Memory B cell (primary cell): Measurements from ENCODE around the gene ELK1.
A peak's percentile ranks its signal among the peaks of the same experiment; 100 is the strongest.

Experiments used
- ATAC-seq: fragments of 150-1000 bp; cut with Tn5 transposase; 2 replicates; pipeline ENCODE4 v1.10.0; 2021; ENCODE audit warnings: low read depth, mild to moderate bottlenecking, moderate library complexity
- DNase-seq, 2 donors: peaks; one replicate each; pipeline ENCODE4 v3.0.0; 2022; ENCODE audit warnings: low spot score in 2 of 2
- H3K27ac Mint-ChIP-seq: one replicate; pipeline ENCODE4 v1.8.0; 2022; ENCODE audit warnings: mild to moderate bottlenecking, moderate library complexity, mixed read lengths
- H3K27me3 Mint-ChIP-seq: one replicate; pipeline ENCODE4 v1.8.0; 2022; ENCODE audit warnings: mixed read lengths
- H3K36me3 Mint-ChIP-seq: one replicate; pipeline ENCODE4 v1.8.0; 2022; ENCODE audit warnings: mild to moderate bottlenecking, mixed read lengths
- H3K4me1 Mint-ChIP-seq: one replicate; pipeline ENCODE4 v1.8.0; 2022; ENCODE audit warnings: mixed read lengths
- H3K4me3 Mint-ChIP-seq: one replicate; pipeline ENCODE4 v1.8.0; 2022; ENCODE audit warnings: mild to moderate bottlenecking, moderate library complexity, mixed read lengths
- H3K9me3 Mint-ChIP-seq: one replicate; pipeline ENCODE4 v1.8.0; 2022; ENCODE audit warnings: mixed read lengths

Gene ELK1

GRCh38 chrX:47658684-47659420 is 8.5 kb upstream of the ELK1 start, which contains the start of gene UXT:
Gene UXT (minus strand): TSS chrX:47659180. CDS start chrX:47658927, 253 bp downstream.
- Mint-ChIP-seq H3K27me3 (no peaks in the 10 kb centered on the region), H3K36me3 (peaks cover 4% of the 10 kb centered on the region)
- ATAC-seq, result peak; percentile 77

GRCh38 chrX:47658301-47658683 is 7.9 kb upstream of the ELK1 start:
- ATAC-seq (no peak), DNase-seq (no peak)
- Mint-ChIP-seq H3K9me3 (no peaks in the 10 kb centered on the region), H3K4me1 (peaks cover 10% of the 10 kb centered on the region), H3K4me3 (peak overlapping the region; percentile 86), H3K36me3 (peaks cover 9% of the 10 kb centered on the region), H3K27ac (peak overlapping the region; percentile 97), H3K27me3 (no peaks in the 10 kb centered on the region)

More at GRCh38 chrX:47658684-47659420, 8.5 kb upstream of the ELK1 start, which contains the start of gene UXT:
- Mint-ChIP-seq H3K4me1 (peaks cover 7% of the 10 kb centered on the region), H3K9me3 (no peaks in the 10 kb centered on the region), H3K27ac (peak within 1 kb of the TSS; percentile 97), H3K4me3 (peak within 1 kb of the TSS; percentile 86)
- peak; percentile 82 to 87 for DNase-seq

GRCh38 chrX:47651043-47651905 is 911 bp upstream of the ELK1 start:
- peaks cover 12% of the 10 kb centered on the region for H3K36me3 Mint-ChIP-seq
- H3K4me3 Mint-ChIP-seq, result peak overlapping the region; percentile 90
- H3K9me3 Mint-ChIP-seq, result no peaks in the 10 kb centered on the region
- H3K27me3 Mint-ChIP-seq, result no peaks in the 10 kb centered on the region
- no peak for DNase-seq
- ATAC-seq, result no peak
- peaks cover 19% of the 10 kb centered on the region for H3K4me1 Mint-ChIP-seq
- peak overlapping the region; percentile 89 for H3K27ac Mint-ChIP-seq

- H3K4me3 Mint-ChIP-seq, result peak overlapping the region; percentile 90
- no peaks in the 10 kb centered on the region for H3K27me3 Mint-ChIP-seq
- H3K27ac Mint-ChIP-seq, result peak overlapping the region; percentile 89
- H3K9me3 Mint-ChIP-seq, result no peaks in the 10 kb centered on the region
- DNase-seq (no peak), ATAC-seq (no peak)
- peaks cover 20% of the 10 kb centered on the region for H3K4me1 Mint-ChIP-seq
- peaks cover 11% of the 10 kb centered on the region for H3K36me3 Mint-ChIP-seq
These were observed 591 bp downstream of the ELK1 start for GRCh38 chrX:47649781-47650163.

GRCh38 chrX:47649271-47649670 is 1.1 kb downstream of the ELK1 start:
- DNase-seq (no peak), ATAC-seq (no peak)
- H3K27ac Mint-ChIP-seq, result peak overlapping the region; percentile 82
- H3K4me3 Mint-ChIP-seq, result peak overlapping the region; percentile 86
- H3K36me3 Mint-ChIP-seq, result peaks cover 11% of the 10 kb centered on the region
- peaks cover 24% of the 10 kb centered on the region for H3K4me1 Mint-ChIP-seq
- H3K27me3 Mint-ChIP-seq, result no peaks in the 10 kb centered on the region
- no peaks in the 10 kb centered on the region for H3K9me3 Mint-ChIP-seq

GRCh38 chrX:47648376-47648775 is 2.0 kb downstream of the ELK1 start:
- Mint-ChIP-seq H3K27ac (no peak overlapping the region), H3K4me1 (peaks cover 23% of the 10 kb centered on the region), H3K4me3 (peak overlapping the region; percentile 29), H3K9me3 (no peaks in the 10 kb centered on the region), H3K27me3 (no peaks in the 10 kb centered on the region), H3K36me3 (peaks cover 7% of the 10 kb centered on the region)
- DNase-seq (no peak), ATAC-seq (no peak)

GRCh38 chrX:47646636-47647035 is 3.7 kb downstream of the ELK1 start:
- H3K4me1 Mint-ChIP-seq, result peaks cover 22% of the 10 kb centered on the region
- H3K36me3 Mint-ChIP-seq, result peaks cover 4% of the 10 kb centered on the region
- H3K4me3 Mint-ChIP-seq, result no peak overlapping the region
- no peaks in the 10 kb centered on the region for H3K9me3 Mint-ChIP-seq
- DNase-seq (no peak), ATAC-seq (no peak)
- H3K27ac Mint-ChIP-seq, result no peak overlapping the region
- H3K27me3 Mint-ChIP-seq, result no peaks in the 10 kb centered on the region

GRCh38 chrX:47645530-47645929 is 4.8 kb downstream of the ELK1 start:
- ATAC-seq, result no peak
- H3K4me3 Mint-ChIP-seq, result no peak overlapping the region
- H3K36me3 Mint-ChIP-seq, result peaks cover 11% of the 10 kb centered on the region
- no peak overlapping the region for H3K27ac Mint-ChIP-seq
- no peaks in the 10 kb centered on the region for H3K27me3 Mint-ChIP-seq
- H3K9me3 Mint-ChIP-seq, result no peaks in the 10 kb centered on the region
- peaks cover 17% of the 10 kb centered on the region for H3K4me1 Mint-ChIP-seq
- no peak for DNase-seq

GRCh38 chrX:47644557-47645091 is 5.7 kb downstream of the ELK1 start:
- H3K4me3 Mint-ChIP-seq, result no peak overlapping the region
- peak overlapping the region; percentile 85 for H3K27ac Mint-ChIP-seq
- peak; percentile 49 for ATAC-seq

GRCh38 chrX:47643926-47644325 is 6.4 kb downstream of the ELK1 start:
- H3K9me3 Mint-ChIP-seq, result no peaks in the 10 kb centered on the region
- H3K4me3 Mint-ChIP-seq, result no peak overlapping the region
- DNase-seq (no peak), ATAC-seq (no peak)
- peak overlapping the region; percentile 85 for H3K27ac Mint-ChIP-seq
- H3K36me3 Mint-ChIP-seq, result peaks cover 23% of the 10 kb centered on the region
- H3K4me1 Mint-ChIP-seq, result peaks cover 10% of the 10 kb centered on the region
- no peaks in the 10 kb centered on the region for H3K27me3 Mint-ChIP-seq

More at GRCh38 chrX:47644557-47645091, 5.7 kb downstream of the ELK1 start:
- H3K27me3 Mint-ChIP-seq, result no peaks in the 10 kb centered on the region
- peaks cover 19% of the 10 kb centered on the region for H3K36me3 Mint-ChIP-seq
- H3K4me1 Mint-ChIP-seq, result peaks cover 17% of the 10 kb centered on the region
- DNase-seq, result no peak
- H3K9me3 Mint-ChIP-seq, result no peaks in the 10 kb centered on the region

- Mint-ChIP-seq H3K9me3 (no peaks in the 10 kb centered on the region), H3K4me3 (no peak overlapping the region)
These were observed 11.5 kb downstream of the ELK1 start for GRCh38 chrX:47638816-47639215.

GRCh38 chrX:47637546-47638195 is 12.7 kb downstream of the ELK1 start:
- ATAC-seq (peak; percentile 49), DNase-seq (no peak)
- Mint-ChIP-seq H3K4me3 (peak overlapping the region; percentile 11), H3K36me3 (peaks cover 29% of the 10 kb centered on the region), H3K4me1 (no peaks in the 10 kb centered on the region), H3K27ac (no peak overlapping the region), H3K27me3 (no peaks in the 10 kb centered on the region), H3K9me3 (no peaks in the 10 kb centered on the region)

More at GRCh38 chrX:47638816-47639215, 11.5 kb downstream of the ELK1 start:
- no peak for ATAC-seq
- Mint-ChIP-seq H3K27ac (no peak overlapping the region), H3K4me1 (no peaks in the 10 kb centered on the region), H3K36me3 (peaks cover 29% of the 10 kb centered on the region), H3K27me3 (no peaks in the 10 kb centered on the region)
- no peak for DNase-seq

- H3K27me3 Mint-ChIP-seq, result no peaks in the 10 kb centered on the region
- H3K36me3 Mint-ChIP-seq, result peaks cover 15% of the 10 kb centered on the region
- no peak overlapping the region for H3K4me3 Mint-ChIP-seq
- no peaks in the 10 kb centered on the region for H3K9me3 Mint-ChIP-seq
- peaks cover 3% of the 10 kb centered on the region for H3K4me1 Mint-ChIP-seq
- no peak for DNase-seq
- no peak for ATAC-seq
- no peak overlapping the region for H3K27ac Mint-ChIP-seq
These were observed 15.3 kb downstream of the ELK1 start for GRCh38 chrX:47634871-47635575.
